ENCODE data around the gene MEG3. TPM values are rescaled to one million over a fixed set of nuclear protein-coding genes. Genes with fewer than 3 reads are reported as not detected.

The MEG3 gene
- total RNA-seq, 3 donors from 2014 or later (not counting 1 experiment from before 2014, with no cell fraction given), result 1.0 to 6.6 (median 1.9) TPM

GRCh38 chr14:100789460-100790417, 36.2 kb upstream of the MEG3 start:
- no peak for TF ChIP-seq CTCF (IDR thresholded peaks at IDR 0.05)
- H3K36me3 ChIP-seq (ENCODE audit: control insufficient read depth, insufficient read depth, low read length), result no peaks in the 10 kb centered on the region
- H3K27me3 ChIP-seq (ENCODE audit: control insufficient read depth, insufficient read depth, low read length), result no peaks in the 10 kb centered on the region
- Mint-ChIP-seq H3K9me3 (no peaks in the 10 kb centered on the region), H3K36me3 (no peaks in the 10 kb centered on the region), H3K4me3 (no peak overlapping the region), H3K27me3 (ENCODE audit: low read depth in 2 of 2) (peaks cover 0 to 3% of the 10 kb centered on the region in 2 donors), H3K4me1 (no peaks in the 10 kb centered on the region), H3K27ac (no peak overlapping the region)
- H3K4me1 ChIP-seq (ENCODE audit: control insufficient read depth, insufficient read depth, low read length), result no peaks in the 10 kb centered on the region
- ATAC-seq, result no peak
- WGBS (ENCODE audit: insufficient coverage), result 87% methylated on average over 12 of the region's 12 CpGs
- DNase-seq, result no peak
- no peaks in the 10 kb centered on the region for H3K9me3 ChIP-seq (ENCODE audit: control insufficient read depth, insufficient read depth, low read length)
- intact Hi-C loops (cut with micrococcal nuclease), result no loop called here
- H3K4me3 ChIP-seq (ENCODE audit: low read length), result no peak overlapping the region
- no peak overlapping the region for H3K27ac ChIP-seq (ENCODE audit: low read length)

- no peaks in the 10 kb centered on the region for H3K36me3 ChIP-seq (ENCODE audit: control insufficient read depth, insufficient read depth, low read length)
- H3K9me3 Mint-ChIP-seq, result no peaks in the 10 kb centered on the region
- ATAC-seq, result no peak
- no peak overlapping the region for H3K27ac Mint-ChIP-seq
- no peak overlapping the region for H3K4me3 ChIP-seq (ENCODE audit: low read length)
- no peak overlapping the region for H3K4me3 Mint-ChIP-seq
- no peak for DNase-seq
- no peaks in the 10 kb centered on the region for H3K9me3 ChIP-seq (ENCODE audit: control insufficient read depth, insufficient read depth, low read length)
- H3K27ac ChIP-seq (ENCODE audit: low read length), result no peak overlapping the region
- H3K36me3 Mint-ChIP-seq, result no peaks in the 10 kb centered on the region
- H3K27me3 ChIP-seq (ENCODE audit: control insufficient read depth, insufficient read depth, low read length), result no peaks in the 10 kb centered on the region
- TF ChIP-seq CTCF (IDR thresholded peaks at IDR 0.05), result no peak
- H3K4me1 ChIP-seq (ENCODE audit: control insufficient read depth, insufficient read depth, low read length), result no peaks in the 10 kb centered on the region
- H3K4me1 Mint-ChIP-seq, result no peaks in the 10 kb centered on the region
- WGBS (ENCODE audit: insufficient coverage), result 89% methylated on average over 14 of the region's 14 CpGs
- intact Hi-C loops (cut with micrococcal nuclease), result no loop called here
- H3K27me3 Mint-ChIP-seq (ENCODE audit: low read depth in 2 of 2), result peaks cover 0 to 3% of the 10 kb centered on the region in 2 donors
Observed at GRCh38 chr14:100790502-100791347, 35.2 kb upstream of the MEG3 start.

GRCh38 chr14:100791348-100791735, 34.6 kb upstream of the MEG3 start:
- H3K9me3 ChIP-seq (ENCODE audit: control insufficient read depth, insufficient read depth, low read length), result no peaks in the 10 kb centered on the region
- Mint-ChIP-seq H3K4me1 (no peaks in the 10 kb centered on the region), H3K36me3 (no peaks in the 10 kb centered on the region), H3K4me3 (no peak overlapping the region), H3K27ac (no peak overlapping the region), H3K27me3 (ENCODE audit: low read depth in 2 of 2) (peaks cover 0 to 3% of the 10 kb centered on the region in 2 donors), H3K9me3 (no peaks in the 10 kb centered on the region)
- H3K4me3 ChIP-seq (ENCODE audit: low read length), result no peak overlapping the region
- no peaks in the 10 kb centered on the region for H3K27me3 ChIP-seq (ENCODE audit: control insufficient read depth, insufficient read depth, low read length)
- DNase-seq (no peak), ATAC-seq (no peak)
- H3K36me3 ChIP-seq (ENCODE audit: control insufficient read depth, insufficient read depth, low read length), result no peaks in the 10 kb centered on the region
- H3K27ac ChIP-seq (ENCODE audit: low read length), result no peak overlapping the region
- 95% methylated on average over 13 of the region's 13 CpGs for WGBS (ENCODE audit: insufficient coverage)
- TF ChIP-seq CTCF (IDR thresholded peaks at IDR 0.05), result no peak
- H3K4me1 ChIP-seq (ENCODE audit: control insufficient read depth, insufficient read depth, low read length), result no peaks in the 10 kb centered on the region
- intact Hi-C loops (cut with micrococcal nuclease), result no loop called here

Measured in natural killer cell (primary cell).